HEK293 (cell line): ENCODE measurements around the gene TLK1.

Source experiments
- GLI4 ChIP-seq: fragments of 450-650 bp; formaldehyde crosslinking; IDR thresholded peaks from 2 replicates; pipeline ENCODE4 v1.5.1; 2016; ENCODE audit warnings: missing biosample characterization, missing genetic modification characterization
- ZBTB8A ChIP-seq: fragments of 450-650 bp; formaldehyde crosslinking; IDR thresholded peaks from 2 replicates; pipeline ENCODE4 v1.5.1; 2016; ENCODE audit warnings: missing biosample characterization, missing genetic modification characterization
- ZNF169 ChIP-seq: fragments of 450-650 bp; formaldehyde crosslinking; IDR thresholded peaks from 2 replicates; pipeline ENCODE4 v1.5.1; 2016; ENCODE audit warnings: missing biosample characterization, missing genetic modification characterization
- ZNF274 ChIP-seq, 2 experiments: fragments of 200-500 bp in 1 of 2; fragments of 450-650 bp in 1 of 2; sonication (Bioruptor generic) in 1 of 2; formaldehyde crosslinking in 1 of 2; IDR thresholded peaks; 2 replicates each; pipeline versions ENCODE4 v1.5.1 to v1.6.1; 2014 to 2016; ENCODE audit warnings: borderline replicate concordance in 1 of 2, inconsistent platforms in 1 of 2, low read length in 1 of 2, missing biosample characterization in 1 of 2, missing genetic modification characterization in 1 of 2
- ZNF658 ChIP-seq: fragments of 450-650 bp; formaldehyde crosslinking; IDR thresholded peaks from 2 replicates; pipeline ENCODE4; 2016; ENCODE audit warnings: missing biosample characterization, missing genetic modification characterization
- ZNF785 ChIP-seq: fragments of 450-650 bp; formaldehyde crosslinking; IDR thresholded peaks from 2 replicates; pipeline ENCODE4 v1.5.1; 2016; ENCODE audit warnings: missing biosample characterization, missing genetic modification characterization
- TF ChIP-seq, protein P1 (sequence below): fragments of 450-650 bp; formaldehyde crosslinking; IDR thresholded peaks from 2 replicates; pipeline ENCODE4 v1.5.1; 2016; ENCODE audit warnings: missing biosample characterization, missing genetic modification characterization

DNA sequence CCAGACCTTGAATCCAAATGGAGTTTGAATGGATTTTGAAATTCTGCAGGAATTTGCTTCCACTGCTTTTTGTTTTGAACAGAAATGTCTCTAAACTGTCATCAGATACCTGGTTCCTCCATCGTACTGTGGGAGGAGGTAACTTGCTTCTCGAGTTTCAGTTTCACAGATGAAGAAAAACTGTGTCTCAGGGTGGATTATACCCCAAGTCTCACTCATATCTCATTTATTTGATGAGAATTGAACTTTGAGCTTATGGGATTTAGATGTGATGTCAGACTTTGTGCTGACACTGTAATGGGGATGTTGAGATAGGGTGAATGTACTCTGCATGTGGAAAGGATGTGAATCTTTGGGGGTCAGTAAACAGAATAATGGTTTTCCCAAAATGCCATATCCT, 124.2 kb downstream of the TLK1 start:
- TF ChIP-seq ZNF274 (IDR thresholded peaks at IDR 0.05; ENCODE audit: low read length) (no peak), ZNF274 (tag by site-specific recombination; IDR thresholded peaks at IDR 0.05; ENCODE audit: borderline replicate concordance) (no peak), GLI4 (tag by site-specific recombination) (no peak), ZNF785 (no peak), ZBTB8A (tag by site-specific recombination) (no peak), ZNF658 (tag by site-specific recombination) (no peak), ZNF169 (tag by site-specific recombination) (no peak)
- TF ChIP-seq, protein P1, sequence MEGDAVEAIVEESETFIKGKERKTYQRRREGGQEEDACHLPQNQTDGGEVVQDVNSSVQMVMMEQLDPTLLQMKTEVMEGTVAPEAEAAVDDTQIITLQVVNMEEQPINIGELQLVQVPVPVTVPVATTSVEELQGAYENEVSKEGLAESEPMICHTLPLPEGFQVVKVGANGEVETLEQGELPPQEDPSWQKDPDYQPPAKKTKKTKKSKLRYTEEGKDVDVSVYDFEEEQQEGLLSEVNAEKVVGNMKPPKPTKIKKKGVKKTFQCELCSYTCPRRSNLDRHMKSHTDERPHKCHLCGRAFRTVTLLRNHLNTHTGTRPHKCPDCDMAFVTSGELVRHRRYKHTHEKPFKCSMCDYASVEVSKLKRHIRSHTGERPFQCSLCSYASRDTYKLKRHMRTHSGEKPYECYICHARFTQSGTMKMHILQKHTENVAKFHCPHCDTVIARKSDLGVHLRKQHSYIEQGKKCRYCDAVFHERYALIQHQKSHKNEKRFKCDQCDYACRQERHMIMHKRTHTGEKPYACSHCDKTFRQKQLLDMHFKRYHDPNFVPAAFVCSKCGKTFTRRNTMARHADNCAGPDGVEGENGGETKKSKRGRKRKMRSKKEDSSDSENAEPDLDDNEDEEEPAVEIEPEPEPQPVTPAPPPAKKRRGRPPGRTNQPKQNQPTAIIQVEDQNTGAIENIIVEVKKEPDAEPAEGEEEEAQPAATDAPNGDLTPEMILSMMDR (tag by site-specific recombination): no peak
